Measurements from ENCODE around the gene NTM. TPM values are rescaled to one million over a fixed set of nuclear protein-coding genes. Genes with fewer than 3 reads are reported as not detected.

NTM gene
- total RNA-seq, 1 experiment from 2014 or later: not detected

DNA sequence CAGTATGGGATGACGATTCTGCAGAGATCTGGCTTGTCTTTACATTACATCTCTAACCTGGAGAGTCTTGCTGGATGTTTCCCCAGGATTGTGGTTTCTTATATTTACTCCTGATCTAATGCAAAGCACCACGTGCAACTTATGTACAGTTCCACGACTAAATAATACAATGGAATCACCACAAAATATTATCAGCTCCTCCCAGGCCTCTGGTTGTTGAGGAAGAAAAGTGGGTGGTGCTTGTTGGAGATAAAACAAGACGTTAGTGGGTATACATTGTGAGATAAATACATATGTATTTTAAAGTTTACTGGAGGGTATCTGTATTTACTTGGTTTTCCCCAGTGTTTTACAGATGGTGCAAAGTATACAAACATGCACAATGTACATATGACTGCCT lies 569.7 kb downstream of the NTM start:
- H3K9ac ChIP-seq (ENCODE audit: low read length): no peak overlapping the region
- intact Hi-C loops (cut with micrococcal nuclease): no loop called here
- ChIA-PET CTCF (no interaction called here), RAD21 (ENCODE audit: low non-redundant PET in 1 of 2, low total read pairs in 2 of 2, uncharacterized antibody in 2 of 2, unreplicated experiment in 2 of 2) (no interaction called here), POLR2A (no interaction called here)
- no peak for TF ChIP-seq SP1 (IDR thresholded peaks at IDR 0.05; ENCODE audit: low read depth)
- no peak for TF ChIP-seq TCF7L2 (IDR thresholded peaks at IDR 0.05; ENCODE audit: borderline replicate concordance, extremely low read depth, insufficient read depth, insufficient read length)
- TF ChIP-seq, protein P1, sequence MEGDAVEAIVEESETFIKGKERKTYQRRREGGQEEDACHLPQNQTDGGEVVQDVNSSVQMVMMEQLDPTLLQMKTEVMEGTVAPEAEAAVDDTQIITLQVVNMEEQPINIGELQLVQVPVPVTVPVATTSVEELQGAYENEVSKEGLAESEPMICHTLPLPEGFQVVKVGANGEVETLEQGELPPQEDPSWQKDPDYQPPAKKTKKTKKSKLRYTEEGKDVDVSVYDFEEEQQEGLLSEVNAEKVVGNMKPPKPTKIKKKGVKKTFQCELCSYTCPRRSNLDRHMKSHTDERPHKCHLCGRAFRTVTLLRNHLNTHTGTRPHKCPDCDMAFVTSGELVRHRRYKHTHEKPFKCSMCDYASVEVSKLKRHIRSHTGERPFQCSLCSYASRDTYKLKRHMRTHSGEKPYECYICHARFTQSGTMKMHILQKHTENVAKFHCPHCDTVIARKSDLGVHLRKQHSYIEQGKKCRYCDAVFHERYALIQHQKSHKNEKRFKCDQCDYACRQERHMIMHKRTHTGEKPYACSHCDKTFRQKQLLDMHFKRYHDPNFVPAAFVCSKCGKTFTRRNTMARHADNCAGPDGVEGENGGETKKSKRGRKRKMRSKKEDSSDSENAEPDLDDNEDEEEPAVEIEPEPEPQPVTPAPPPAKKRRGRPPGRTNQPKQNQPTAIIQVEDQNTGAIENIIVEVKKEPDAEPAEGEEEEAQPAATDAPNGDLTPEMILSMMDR (IDR thresholded peaks at IDR 0.05 in 2 of 3, conservative IDR thresholded peaks at IDR 0.05 in 1 of 3; ENCODE audit: borderline replicate concordance in 1 of 3, insufficient read depth in 1 of 3, low read depth in 2 of 3, low read length in 2 of 3): no peak
- TF ChIP-seq YY1 (IDR thresholded peaks at IDR 0.05; ENCODE audit: extremely low read depth, insufficient replicate concordance, low read depth, low read length): no peak
- no peak for TF ChIP-seq EZH2 (IDR thresholded peaks at IDR 0.05)
- no peak for TF ChIP-seq EZH2phosphoT487 (IDR thresholded peaks at IDR 0.05; ENCODE audit: borderline replicate concordance)
- TF ChIP-seq, protein P2, sequence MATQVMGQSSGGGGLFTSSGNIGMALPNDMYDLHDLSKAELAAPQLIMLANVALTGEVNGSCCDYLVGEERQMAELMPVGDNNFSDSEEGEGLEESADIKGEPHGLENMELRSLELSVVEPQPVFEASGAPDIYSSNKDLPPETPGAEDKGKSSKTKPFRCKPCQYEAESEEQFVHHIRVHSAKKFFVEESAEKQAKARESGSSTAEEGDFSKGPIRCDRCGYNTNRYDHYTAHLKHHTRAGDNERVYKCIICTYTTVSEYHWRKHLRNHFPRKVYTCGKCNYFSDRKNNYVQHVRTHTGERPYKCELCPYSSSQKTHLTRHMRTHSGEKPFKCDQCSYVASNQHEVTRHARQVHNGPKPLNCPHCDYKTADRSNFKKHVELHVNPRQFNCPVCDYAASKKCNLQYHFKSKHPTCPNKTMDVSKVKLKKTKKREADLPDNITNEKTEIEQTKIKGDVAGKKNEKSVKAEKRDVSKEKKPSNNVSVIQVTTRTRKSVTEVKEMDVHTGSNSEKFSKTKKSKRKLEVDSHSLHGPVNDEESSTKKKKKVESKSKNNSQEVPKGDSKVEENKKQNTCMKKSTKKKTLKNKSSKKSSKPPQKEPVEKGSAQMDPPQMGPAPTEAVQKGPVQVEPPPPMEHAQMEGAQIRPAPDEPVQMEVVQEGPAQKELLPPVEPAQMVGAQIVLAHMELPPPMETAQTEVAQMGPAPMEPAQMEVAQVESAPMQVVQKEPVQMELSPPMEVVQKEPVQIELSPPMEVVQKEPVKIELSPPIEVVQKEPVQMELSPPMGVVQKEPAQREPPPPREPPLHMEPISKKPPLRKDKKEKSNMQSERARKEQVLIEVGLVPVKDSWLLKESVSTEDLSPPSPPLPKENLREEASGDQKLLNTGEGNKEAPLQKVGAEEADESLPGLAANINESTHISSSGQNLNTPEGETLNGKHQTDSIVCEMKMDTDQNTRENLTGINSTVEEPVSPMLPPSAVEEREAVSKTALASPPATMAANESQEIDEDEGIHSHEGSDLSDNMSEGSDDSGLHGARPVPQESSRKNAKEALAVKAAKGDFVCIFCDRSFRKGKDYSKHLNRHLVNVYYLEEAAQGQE (IDR thresholded peaks at IDR 0.05; ENCODE audit: low read depth): no peak
- no peak for TF ChIP-seq ZNF274 (IDR thresholded peaks at IDR 0.05; ENCODE audit: low read depth, low read length)
- TF ChIP-seq FOSL1 (IDR thresholded peaks at IDR 0.05; ENCODE audit: low read depth): no peak
- TF ChIP-seq RAD21 (IDR thresholded peaks at IDR 0.05; ENCODE audit: low read depth): no peak
- TF ChIP-seq, protein P3, sequence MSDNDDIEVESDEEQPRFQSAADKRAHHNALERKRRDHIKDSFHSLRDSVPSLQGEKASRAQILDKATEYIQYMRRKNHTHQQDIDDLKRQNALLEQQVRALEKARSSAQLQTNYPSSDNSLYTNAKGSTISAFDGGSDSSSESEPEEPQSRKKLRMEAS (IDR thresholded peaks at IDR 0.05): no peak
- TF ChIP-seq SRF (IDR thresholded peaks at IDR 0.05; ENCODE audit: low read depth): no peak
- no peak for TF ChIP-seq POLR2A (IDR thresholded peaks at IDR 0.05; ENCODE audit: borderline replicate concordance, extremely low read depth, insufficient read depth, insufficient read length)
- TF ChIP-seq ZFX (IDR thresholded peaks at IDR 0.05): no peak
- TF ChIP-seq EGR1 (IDR thresholded peaks at IDR 0.05; ENCODE audit: low read depth): no peak
- ATAC-seq (no peak), DNase-seq (ENCODE audit: low read depth, low spot score) (no peak)
- H3K9me2 ChIP-seq (ENCODE audit: insufficient read depth): no peaks in the 10 kb centered on the region
- H3K36me3 ChIP-seq (ENCODE audit: control insufficient read depth in 1 of 2, insufficient read depth in 2 of 2, low read length in 2 of 2): no peaks in the 10 kb centered on the region
- no peaks in the 10 kb centered on the region for H4K20me1 ChIP-seq (ENCODE audit: insufficient read depth)
- H2AFZ ChIP-seq (ENCODE audit: low read depth, low read length, poor library complexity, severe bottlenecking): no peak overlapping the region
- no peaks in the 10 kb centered on the region for H3K79me2 ChIP-seq (ENCODE audit: insufficient read depth, low read length)
- BruUV-seq (replicated peaks): no TSS peak
- no peaks in the 10 kb centered on the region for H3K27me3 ChIP-seq (ENCODE audit: insufficient read depth, low read length)
- peaks cover 15 to 27% of the 10 kb centered on the region in 2 experiments; a peak in 2 of 4 replicates for H3K9me3 ChIP-seq (ENCODE audit: control insufficient read depth in 1 of 2, insufficient read depth in 1 of 2, low read depth in 1 of 2, low read length in 2 of 2)
- no peaks in the 10 kb centered on the region for H3K4me1 ChIP-seq (ENCODE audit: control insufficient read depth in 1 of 2, insufficient read depth in 2 of 2, low read length in 2 of 2)
- H3K4me2 ChIP-seq (ENCODE audit: low read length): no peak overlapping the region
- no peak overlapping the region for H3K4me3 ChIP-seq (replicated peaks in 1 of 2; ENCODE audit: low read depth in 1 of 2, low read length in 2 of 2)
- H3K27ac ChIP-seq (ENCODE audit: low read depth, low read length): no peak overlapping the region

Data from HCT116 (cell line).